Stimulated activated CD4-positive, alpha-beta T cell treated with anti-CD3 and anti-CD28 coated beads, Interleukin-4, amount 100 ng/mL, for 1 hour (primary cell): ENCODE measurements around the gene SLC22A23.

ENCODE experiments used
- DNase-seq: peaks from one replicate; pipeline ENCODE4 v3.0.0-alpha.2; 2020

Gene SLC22A23

DNA sequence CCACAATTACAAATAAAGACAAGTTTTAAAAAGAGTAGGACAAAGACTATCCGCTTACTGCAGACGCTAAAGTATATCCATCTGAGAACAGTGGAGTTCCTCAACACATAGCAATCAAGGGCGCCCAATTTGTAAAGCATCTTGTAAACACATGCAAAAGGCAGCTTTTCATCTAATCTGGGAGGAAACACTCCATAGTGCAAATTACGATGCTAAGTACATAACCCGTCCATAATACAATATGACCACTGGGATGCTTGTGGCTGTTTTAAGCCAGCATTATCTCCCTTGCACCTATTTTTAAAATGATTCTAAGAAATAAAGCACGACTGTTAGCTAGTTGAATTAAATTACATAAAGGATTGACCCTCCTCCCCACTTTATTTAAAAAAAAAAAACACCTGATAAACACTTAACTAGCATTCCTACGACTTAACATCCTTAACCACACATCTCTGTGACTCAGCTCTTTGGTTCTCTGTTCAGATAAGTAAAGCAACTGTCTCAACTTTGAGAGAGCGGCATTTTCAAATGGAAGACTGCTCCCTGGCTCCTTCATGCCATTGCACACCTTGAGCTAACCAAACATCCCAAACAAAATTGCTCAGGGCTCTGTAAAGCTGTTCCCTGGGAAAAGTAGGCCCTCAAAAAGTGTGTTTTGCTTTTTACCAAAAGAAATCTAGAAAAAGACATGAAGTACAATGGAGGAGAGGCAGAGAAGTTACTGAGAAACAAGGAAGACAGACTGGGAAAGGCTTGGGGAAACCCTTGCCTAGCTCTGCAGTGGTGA is 14.2 kb downstream of the SLC22A23 start:
- DNase-seq, result no peak

DNA sequence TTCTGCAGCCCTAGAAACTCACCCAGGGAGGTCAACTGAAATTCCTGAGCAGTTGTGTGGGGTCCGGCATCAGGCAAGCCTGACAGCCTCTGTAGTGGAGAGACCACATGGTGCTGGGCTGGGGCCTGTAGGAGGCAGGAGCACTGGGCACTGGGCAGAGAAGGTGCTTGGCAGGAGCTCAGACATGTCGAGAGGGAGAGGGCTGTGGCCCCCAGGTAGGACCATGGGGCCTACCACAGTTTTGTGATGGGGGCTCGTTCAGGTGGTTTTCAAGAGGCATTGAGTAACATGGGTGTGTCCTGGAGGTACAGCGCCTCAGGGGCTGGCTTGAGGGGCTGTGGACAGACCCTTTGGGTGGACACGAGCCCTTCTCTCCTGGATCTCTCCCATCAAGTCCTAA is 15.9 kb downstream of the SLC22A23 start:
- DNase-seq, result no peak

DNA sequence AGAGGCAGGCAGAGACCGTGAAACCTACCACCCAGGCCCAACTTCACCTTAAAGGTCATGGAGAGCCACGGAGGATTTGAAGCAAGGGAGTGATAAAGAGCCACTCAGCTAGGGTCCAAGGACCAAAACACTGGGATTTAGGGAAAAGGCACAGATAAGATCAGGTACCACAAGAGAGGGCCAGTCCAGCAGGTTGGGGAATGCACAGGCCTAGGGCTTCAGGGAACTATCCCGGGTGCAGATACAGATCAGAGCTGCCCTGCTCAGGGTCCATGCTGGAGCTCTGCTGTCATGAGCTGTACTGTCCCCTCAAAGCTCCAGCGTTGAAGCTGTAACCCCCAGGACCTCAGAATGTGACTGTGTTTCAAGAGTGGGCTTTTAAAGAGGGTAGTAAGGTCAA is 16.9 kb downstream of the SLC22A23 start:
- no peak for DNase-seq

DNA sequence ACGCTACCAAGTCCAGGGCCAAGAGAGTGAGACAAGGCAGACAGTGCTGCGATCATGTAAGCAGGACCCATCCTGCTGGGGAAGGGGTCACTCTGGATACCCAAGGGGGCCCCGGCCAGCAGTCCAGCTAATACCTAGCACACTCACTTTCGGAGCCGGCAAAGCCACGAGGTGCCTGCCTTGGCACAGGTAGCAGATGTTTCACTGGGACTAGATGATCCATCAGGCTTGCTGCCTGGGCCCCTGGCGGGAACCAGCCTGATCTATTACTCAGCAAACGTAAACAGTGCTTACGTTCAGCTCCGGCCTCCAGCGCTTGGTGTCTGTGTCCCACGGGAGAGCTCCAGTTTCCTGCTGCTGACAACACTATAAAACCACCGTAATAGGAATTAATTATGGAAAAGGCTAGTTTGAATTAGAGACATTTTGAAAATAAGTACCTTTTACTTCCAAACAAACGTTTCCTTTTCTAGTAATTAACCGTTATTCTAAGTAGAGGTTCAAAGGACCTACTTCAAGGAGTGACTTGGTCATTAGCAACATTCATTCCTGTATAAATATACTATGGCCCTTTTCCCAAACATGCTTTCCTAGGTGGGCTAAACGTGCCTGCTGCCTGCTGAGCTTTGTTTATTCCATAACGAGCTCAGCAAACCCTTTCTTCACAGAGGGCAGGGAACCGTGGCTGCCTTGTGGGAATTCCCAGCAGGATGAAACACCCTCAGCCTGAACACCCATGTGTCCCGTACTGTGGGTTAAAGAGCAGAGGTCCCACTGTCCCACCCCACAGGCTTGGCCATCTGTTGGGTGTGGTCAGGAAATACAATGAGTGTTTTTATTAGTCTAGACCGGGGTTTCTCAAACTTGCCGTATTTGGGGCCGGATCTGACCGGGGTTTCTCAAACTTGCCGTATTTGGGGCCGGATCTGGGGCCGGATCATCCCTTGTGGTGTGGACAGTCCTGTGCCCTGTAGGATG is 18.4 kb downstream of the SLC22A23 start:
- no peak for DNase-seq

DNA sequence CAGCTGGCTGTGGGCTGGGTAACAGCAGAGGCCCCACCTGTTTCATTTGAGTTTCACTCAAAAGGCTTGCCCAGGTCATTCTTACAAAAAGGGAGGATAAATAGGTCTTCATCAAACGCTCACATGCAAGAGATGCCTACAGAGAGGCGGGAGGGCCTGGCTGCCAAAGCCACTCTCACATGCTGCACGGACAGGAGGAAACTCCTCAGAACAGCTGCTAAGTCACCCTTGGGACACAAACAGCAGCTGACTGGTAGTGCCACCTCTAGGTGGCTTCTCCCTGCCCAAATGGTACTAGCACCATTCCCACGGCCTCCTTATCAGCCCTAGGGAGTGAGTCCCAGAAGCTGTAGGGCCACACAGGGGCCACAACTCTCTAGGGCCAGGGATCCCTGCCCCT is 23.8 kb downstream of the SLC22A23 start:
- no peak for DNase-seq

DNA sequence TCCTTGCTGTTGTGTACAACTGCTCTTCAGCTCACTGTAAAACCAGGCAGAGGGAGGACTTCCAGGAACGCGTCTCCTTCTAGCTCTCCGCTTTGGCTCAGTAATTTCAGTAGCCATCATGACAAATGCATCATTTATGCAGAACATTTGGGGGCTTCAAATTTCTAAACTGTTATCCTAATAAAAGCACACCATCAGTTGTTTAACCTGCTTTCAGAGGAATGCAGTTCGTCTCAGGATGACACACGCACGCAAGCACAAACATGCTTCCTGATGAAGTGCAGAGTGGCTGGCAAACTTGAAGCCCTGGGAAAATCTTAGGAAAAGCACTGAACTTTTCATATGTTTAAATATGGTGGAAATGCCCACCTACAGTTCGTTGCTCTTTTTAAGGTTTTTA is 24.4 kb downstream of the SLC22A23 start:
- no peak for DNase-seq

DNA sequence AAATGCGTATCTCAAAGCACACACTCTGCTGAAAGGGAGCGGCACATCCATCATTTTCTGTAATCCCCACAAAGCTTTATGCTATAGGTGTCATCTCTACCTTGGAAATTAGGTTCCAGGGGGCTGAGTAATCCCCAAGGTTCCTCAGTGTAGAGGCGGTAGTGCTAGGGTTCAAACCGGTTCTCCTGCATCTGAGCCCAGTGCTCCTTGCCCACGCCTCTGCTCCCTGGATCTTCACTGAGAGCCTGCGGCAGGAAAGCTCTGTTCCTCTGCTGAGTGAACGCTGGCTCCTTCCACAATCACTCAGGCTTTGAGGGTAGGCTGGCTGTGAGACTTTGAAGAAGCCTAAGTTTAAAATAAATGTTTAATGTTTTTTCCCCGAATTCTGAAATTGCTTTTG is 24.9 kb downstream of the SLC22A23 start:
- DNase-seq, result no peak

DNA sequence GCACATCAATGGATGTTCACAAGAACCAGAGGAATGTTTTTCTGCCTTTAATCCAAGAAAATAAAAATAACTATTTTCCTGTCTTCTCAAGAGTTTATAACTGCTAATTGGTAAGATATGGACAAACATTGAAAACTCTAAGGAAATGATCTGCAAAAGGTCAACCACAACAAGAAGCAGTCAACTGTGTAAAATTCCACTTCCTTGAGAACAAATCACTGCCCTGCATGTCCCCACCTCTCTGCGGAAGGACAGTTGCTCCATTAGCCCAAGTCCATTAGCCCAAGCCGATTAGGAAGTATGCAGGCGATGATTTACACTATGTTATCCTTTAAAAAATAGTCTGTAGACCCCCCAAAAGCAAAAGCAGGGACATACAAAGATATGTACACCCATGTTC is 27.6 kb downstream of the SLC22A23 start:
- no peak for DNase-seq

DNA sequence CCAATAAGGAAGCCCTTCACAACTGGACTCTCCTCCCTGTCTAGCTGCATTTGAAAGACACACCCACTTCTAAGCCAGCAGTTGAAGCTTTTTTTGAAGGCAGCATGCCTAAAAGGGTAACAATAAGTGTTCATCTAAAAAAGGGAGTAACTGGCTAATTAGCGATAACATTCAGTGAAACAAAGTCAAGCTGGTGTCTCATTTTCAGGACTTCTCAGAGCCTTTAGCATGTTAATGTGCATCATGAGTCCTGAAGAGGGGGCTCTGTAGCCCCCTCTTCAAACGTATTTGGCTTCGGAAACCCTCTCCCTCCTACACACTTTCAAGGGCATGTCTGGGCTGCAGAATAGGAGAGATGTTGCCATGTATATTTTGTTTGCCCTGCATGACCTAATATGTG is 28.1 kb downstream of the SLC22A23 start:
- DNase-seq, result no peak

DNA sequence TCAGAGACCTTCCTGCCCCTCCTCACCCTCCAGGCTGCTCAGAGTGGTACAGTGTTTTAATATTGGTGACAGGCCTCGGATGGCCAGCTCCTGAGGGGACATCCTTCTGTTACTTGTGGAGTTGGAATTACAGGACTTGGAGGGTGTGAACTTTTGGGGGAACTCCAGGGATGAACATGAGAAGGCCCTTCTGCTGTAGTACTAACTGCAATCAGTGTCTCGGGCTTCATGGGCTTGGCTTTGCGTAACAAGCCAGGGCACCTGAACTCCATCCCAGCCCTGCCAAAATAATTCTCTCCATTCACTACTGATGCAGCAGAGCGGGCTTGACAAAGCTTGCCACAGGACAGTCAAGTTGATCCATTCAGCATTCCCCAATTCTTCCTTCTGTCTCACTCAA is 28.6 kb downstream of the SLC22A23 start:
- no peak for DNase-seq

DNA sequence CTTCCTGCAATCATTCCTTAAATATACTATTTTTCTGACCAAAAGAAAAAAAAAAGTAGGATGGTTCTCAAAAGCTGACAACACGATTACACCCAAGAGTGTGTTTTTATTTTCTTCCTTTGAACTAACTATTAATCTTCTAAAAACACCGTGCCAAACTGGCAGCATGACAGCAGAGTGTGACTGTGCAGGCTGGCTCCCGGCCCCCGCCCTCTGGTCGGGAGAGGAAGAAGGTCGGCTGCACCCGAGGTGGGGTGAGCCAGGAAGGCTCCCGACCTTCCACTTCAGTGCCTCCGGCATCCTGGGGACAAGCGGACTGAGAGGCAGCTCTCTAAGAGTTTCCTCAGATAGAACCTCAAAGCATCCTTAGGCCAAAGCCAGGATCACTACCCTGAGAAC is 29.2 kb downstream of the SLC22A23 start:
- no peak for DNase-seq

DNA sequence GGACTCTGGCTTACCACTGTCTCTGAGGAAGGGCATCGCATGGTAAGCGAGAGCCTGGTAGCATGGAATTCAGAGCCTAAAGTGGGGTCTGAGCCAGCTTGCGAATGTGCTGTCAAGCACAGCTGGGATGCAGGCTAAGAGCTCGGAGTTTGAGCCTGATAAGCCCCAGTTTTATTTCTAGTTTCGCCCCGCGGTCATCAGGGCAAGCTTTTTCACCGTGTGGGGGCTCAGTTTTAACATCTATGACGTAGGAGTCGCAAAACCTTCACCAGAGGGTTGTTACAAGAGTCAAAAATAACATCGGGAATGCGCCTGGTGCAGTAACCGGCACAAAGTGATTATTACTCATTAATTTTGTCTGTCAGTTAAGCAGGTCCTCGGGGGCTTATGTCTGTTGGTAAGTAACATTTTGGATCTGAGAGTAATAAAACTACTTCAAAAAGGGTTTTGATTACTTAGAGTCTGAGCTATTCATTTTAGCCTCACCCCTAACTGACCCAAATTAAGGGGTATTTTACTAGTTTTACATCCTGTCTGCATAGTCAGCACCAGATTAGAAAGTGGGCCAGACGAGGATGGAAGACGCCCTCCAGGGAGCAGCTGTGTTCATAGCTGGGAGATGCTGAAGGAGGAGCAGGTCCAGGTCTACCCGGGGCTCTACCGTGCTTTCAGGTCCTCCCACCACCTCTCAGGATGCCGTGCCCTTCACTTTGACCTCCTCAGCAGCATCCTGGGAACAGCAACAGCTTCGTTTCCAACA is 29.7 kb downstream of the SLC22A23 start:
- DNase-seq, result no peak

DNA sequence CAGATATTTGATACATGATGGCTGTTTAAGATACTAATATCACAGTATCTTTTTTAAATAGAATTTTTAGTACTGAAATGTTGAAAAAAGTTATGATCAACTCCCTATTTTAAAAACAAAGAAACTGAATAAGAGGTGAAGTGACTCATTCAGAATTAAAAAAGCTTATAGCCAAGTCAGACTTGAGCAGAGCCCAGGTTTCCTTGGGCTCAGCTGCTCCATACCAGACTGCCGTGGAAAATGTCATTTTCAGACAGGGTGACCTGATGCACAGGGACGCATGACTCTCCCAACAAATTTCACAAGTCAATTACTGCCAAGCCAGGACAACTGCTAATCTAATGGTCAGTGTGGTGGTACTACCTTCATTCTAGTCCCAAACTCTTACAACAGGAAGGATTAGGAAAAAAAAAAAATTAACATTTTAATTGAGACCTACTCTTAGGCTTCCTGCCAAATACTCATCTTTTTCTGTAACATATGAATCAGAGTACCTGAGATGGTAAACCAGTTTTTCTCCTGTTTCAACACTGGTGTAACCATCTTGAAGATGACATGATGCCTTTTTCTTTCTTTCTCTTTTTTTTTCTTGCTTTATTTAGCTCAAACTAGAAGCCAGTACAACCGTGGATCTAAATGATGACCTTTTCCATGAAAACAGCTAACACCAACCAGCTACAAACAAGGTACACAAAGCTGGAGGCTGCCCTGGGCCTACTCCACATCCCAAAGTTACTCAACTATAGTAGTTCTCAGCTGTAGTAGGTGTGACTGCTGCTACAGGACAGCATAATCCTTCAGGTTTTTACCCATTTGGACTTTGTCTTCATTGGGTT is 30.5 kb downstream of the SLC22A23 start:
- no peak for DNase-seq

DNA sequence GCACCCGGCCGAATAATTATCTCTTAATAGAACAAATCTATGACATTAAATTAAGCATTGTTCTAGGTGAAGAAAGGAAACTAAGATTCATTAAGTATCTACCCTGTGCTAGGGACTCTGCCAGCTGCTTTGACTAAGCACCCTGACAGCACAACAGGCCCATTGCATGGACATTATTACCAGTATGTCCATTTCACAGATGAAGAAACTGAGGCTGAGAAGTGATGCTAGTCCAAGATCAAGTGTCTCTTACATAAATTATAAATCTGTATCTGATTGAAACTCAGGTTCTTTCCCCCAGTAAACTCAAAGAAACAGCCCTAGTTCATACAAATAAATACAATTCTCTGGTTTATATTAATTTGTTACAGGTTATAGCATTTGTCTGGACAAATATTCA is 31.3 kb downstream of the SLC22A23 start:
- no peak for DNase-seq

DNA sequence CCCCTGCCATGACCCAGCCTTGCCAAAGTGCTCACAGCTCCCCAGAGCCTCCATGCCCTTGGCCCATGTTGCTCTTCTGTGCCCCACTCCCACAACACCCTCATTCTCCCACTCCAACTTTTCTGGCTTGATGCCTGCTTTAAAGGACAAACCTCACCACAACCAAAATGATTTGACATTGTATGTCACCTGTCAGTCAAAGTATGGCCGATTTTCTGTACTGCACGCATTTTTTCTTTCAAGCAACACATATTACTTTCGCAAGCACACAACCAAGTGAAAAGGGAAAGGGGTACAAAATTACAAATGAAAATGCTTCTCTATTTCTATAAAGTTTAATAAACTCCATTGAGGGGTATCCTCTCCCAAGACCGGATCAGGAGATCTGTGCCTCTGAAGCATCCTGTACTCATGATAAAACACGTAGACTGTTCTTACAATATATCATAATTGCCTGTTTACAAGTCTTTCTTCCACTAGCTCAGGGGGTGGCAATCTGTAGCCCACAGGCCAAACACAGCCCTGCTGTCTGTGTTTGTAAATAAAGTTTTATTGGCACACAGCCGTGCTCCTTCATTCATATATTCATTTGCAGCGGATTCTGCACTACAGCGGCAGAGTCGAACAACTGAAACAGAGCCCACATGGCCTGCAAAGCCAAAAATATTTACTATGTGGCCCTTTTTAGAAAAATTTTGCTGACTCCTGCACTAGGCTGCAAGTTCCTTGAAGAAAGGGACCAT is 32.5 kb downstream of the SLC22A23 start:
- DNase-seq, result no peak

DNA sequence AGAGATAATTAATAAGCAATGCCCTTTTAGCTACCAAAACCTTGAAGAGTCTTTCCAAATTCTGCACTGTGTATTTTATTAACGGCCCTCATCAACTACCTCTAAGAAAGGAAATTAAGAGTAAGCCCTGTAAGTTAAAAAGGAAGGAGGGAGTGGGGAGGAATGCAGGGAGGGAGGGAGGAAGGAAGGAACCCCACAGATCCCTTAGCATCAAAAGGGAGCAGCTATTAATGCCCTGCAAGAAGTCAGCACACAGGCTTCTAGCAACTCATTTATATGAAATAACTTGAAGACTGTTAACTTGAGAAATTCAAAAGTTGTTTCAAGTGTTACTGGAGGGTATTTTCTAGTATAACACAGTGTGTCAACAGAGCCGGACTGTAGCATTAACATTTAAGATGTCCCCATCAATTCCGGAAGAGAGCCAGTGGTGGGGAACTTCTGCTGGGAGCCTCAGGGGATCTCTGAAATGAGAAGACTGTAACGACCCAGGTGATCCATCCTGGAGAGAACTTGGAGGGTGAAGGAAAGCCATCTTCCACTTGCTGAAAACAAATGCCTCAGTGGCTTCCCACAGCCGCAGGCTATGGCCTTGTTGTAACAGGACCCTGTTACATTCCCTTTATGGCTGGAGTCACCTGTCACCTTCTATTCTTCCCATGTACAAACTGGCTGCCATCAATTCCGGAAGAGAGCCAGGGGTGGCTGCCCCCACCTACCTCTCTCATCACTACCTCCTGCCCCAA is 33.2 kb downstream of the SLC22A23 start:
- DNase-seq, result no peak

DNA sequence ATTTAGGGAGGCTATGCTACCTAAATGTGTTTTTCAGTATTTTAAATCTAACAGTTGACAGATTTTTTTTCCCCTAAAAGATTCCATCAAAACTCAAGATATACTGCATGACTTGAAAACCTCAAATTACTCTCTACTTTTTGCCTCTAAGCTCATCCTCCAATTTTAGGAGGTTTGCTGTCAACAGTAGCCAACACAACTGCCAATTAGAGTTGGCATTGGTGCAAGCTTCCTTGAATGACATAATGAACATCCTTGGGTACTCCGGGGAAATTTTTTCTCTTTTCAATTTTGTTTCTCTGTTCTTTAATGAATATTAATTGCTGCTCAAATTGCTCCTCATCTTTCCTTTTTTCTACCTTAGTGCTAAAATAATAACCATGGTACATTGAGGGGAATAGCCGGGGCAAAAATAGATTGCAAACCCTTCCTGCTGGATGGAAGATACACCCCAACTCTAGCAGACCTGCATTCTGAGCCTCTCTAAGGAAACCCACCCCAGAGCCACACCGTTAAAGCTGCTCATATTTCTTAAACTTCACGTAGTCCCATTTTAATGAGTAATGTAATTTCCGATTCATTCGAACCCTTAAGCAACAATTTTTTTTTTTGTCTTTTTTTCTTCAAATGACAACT is 34.3 kb downstream of the SLC22A23 start:
- no peak for DNase-seq

DNA sequence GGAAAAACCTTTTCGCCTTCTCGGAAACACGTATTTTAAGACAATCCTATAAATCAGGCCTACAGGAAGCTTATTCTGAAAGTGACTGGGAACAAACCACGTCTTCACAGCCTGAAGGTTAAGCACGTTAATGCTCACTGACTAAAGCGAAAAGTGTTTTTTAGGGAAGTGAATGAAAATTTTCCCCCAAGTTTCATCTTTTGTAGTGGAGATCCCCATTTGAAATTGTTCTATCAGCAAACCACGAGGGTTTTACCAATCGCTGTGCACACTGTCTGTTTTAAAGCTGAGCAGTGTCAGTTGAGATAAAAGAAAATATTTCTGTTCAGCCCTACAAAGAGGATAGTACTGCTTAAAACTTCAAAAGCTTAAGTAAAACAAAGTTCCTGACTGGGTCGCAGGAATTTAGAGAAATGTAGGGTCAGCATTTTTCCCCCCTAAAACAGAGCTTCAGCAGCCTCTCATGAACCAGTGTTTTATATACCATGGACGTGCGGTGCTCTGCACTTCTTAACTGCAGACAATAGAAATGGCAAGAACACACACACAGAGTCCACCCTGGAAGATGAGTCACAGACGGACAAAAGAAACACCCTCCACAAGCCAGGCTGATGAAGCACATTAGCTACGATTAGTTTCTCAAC is 34.9 kb downstream of the SLC22A23 start:
- DNase-seq, result no peak

DNA sequence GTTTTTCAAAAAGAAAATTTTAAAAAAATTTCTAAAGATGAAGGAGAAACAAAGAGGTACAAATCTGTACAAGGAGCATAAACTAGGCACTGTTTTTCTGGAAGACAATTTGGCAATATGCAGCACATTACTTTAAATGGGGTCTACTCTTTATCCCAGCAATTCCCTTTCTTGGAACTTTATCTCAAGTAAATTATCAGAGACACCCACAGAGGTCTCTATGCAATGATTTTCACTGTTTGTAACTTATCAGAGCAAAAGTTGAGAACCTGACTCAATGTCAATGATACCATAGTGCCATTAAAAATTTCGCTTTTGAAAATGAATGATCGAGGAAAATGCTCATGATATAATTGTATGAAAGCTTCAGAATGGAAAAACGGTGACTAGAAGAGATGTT is 35.7 kb downstream of the SLC22A23 start:
- DNase-seq, result no peak
